ENCODE measurements around the gene PCK1. TPM values are rescaled to one million over a fixed set of nuclear protein-coding genes. Genes with fewer than 3 reads are reported as not detected.
A peak's percentile ranks its signal among the peaks of the same experiment; 100 is the strongest.

PCK1 gene
- total and polyA plus RNA-seq, 2 experiments from 2014 or later = not detected

- no peaks in the 10 kb centered on the region; the same call in 1 of the 2 replicates for H3K4me1 ChIP-seq (ENCODE audit: insufficient read depth)
- no peaks in the 10 kb centered on the region for H3K79me2 ChIP-seq (replicated peaks; ENCODE audit: insufficient read depth)
- Mint-ChIP-seq H3K4me3 (no peak overlapping the region), H3K27ac (no peak overlapping the region), H3K36me3 (ENCODE audit: low read depth) (no peaks in the 10 kb centered on the region), H3K27me3 (ENCODE audit: insufficient read depth, low read depth, poor library complexity) (peaks cover 21% of the 10 kb centered on the region), H3K9me3 (peaks cover 3% of the 10 kb centered on the region; the same call in 1 of the 3 replicates), H3K4me1 (peaks cover 10% of the 10 kb centered on the region)
- H3K9me2 ChIP-seq (ENCODE audit: insufficient read depth) = no peaks in the 10 kb centered on the region
- no peak overlapping the region for H3K4me3 ChIP-seq
- 0 out of 2 replicates have a peak, but pooled peaks cover 3% of the 10 kb centered on the region for H3F3A ChIP-seq (replicated peaks; ENCODE audit: low read depth)
- H2AFZ ChIP-seq = no peak overlapping the region
- H3K36me3 ChIP-seq (ENCODE audit: insufficient read depth) = no peaks in the 10 kb centered on the region
- TF ChIP-seq EZH2 (IDR thresholded peaks at IDR 0.05; ENCODE audit: low read depth, unreplicated experiment) (no peak), REST (IDR thresholded peaks at IDR 0.05; ENCODE audit: unreplicated experiment) (no peak), ZNF114 (CRISPR knock-in tag; IDR thresholded peaks at IDR 0.05) (no peak), EZH2phosphoT487 (IDR thresholded peaks at IDR 0.05; ENCODE audit: unreplicated experiment) (no peak), ZNF462 (CRISPR knock-in tag; IDR thresholded peaks at IDR 0.05) (no peak), NANOG (IDR thresholded peaks at IDR 0.05; ENCODE audit: borderline replicate concordance) (no peak), JUNB (IDR thresholded peaks at IDR 0.05; ENCODE audit: unreplicated experiment) (no peak), CREB1 (CRISPR knock-in tag; IDR thresholded peaks at IDR 0.05; ENCODE audit: low read depth) (no peak), STAT1 (IDR thresholded peaks at IDR 0.05; ENCODE audit: unreplicated experiment) (no peak), CTCF (conservative IDR thresholded peaks at IDR 0.05; ENCODE audit: low read depth in 2 of 2) (no peak), POLR2AphosphoS5 (IDR thresholded peaks at IDR 0.05; ENCODE audit: low read depth) (no peak), ZNF331 (CRISPR knock-in tag; IDR thresholded peaks at IDR 0.05; ENCODE audit: low read depth) (no peak)
- TF ChIP-seq, protein P1, sequence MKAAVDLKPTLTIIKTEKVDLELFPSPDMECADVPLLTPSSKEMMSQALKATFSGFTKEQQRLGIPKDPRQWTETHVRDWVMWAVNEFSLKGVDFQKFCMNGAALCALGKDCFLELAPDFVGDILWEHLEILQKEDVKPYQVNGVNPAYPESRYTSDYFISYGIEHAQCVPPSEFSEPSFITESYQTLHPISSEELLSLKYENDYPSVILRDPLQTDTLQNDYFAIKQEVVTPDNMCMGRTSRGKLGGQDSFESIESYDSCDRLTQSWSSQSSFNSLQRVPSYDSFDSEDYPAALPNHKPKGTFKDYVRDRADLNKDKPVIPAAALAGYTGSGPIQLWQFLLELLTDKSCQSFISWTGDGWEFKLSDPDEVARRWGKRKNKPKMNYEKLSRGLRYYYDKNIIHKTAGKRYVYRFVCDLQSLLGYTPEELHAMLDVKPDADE (IDR thresholded peaks at IDR 0.05) = no peak
- no peak overlapping the region for H3K27ac ChIP-seq (ENCODE audit: low read depth)
- ATAC-seq (peak; percentile 6; the same call in 1 of the 3 replicates), DNase-seq (ENCODE audit: low spot score) (no peak)
- no peaks in the 10 kb centered on the region for H4K20me1 ChIP-seq (replicated peaks; ENCODE audit: insufficient read depth)
- no peak overlapping the region for H3K4me2 ChIP-seq
- H3K27me3 ChIP-seq (ENCODE audit: insufficient read depth) = no peaks in the 10 kb centered on the region
Observed at GRCh38 chr20:57598060-57598459, 37.1 kb downstream of the PCK1 start.
